ENCODE results near the gene CRKL.

The CRKL gene

DNA sequence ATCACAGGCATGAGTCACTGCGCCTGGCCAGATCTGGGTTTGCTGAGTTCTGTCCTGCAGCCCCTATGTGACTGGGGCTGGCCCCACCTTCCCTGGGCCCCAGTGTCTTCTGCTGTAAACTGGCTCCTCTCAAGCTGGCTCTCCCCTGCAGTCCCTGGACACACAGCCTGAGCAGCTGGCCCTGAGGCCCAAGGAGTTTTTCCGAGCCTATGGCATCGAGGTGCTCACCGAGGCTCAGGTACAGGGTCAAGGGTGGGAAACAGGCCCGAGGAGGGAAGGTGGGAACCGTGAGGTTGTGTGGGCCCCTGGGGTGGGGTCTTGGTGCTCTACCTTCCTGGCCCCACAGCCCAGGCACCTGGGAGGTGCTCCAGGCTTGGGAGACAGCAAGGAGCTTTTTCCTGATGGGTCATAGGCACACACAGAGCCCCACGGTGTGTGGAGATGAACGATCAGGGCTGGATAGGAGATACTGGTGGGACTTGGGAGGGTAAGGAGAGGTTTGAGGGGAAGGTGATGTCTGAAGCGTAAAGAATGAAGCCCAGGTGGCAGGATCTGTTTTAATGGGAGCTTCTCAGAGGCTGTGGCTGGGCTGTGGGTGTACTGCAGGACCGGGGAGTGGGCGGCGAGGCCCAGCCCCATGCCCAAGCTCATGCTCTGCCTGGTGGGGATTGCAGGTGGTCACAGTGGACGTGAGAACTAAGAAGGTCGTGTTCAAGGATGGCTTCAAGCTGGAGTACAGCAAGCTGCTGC lies 58.5 kb downstream of the CRKL start:
- Histone ChIP-seq H3K4me2 (ENCODE audit: low read depth, low read length, poor library complexity, severe bottlenecking) (no peak overlapping the region), H3K9ac (ENCODE audit: low read depth, low read length, poor library complexity, severe bottlenecking) (no peak overlapping the region), H3K9me3 (ENCODE audit: insufficient read depth, low read depth, low read length) (no peaks in the 10 kb centered on the region), H2AFZ (ENCODE audit: low read length) (no peak overlapping the region), H3K27me3 (ENCODE audit: insufficient read depth, low read length, poor library complexity, severe bottlenecking) (no peaks in the 10 kb centered on the region), H3K9me2 (replicated peaks; ENCODE audit: low read depth, low read length) (no peaks in the 10 kb centered on the region), H3K79me2 (ENCODE audit: insufficient read depth, low read length) (no peaks in the 10 kb centered on the region), H3K36me3 (ENCODE audit: insufficient read depth, low read length) (no peaks in the 10 kb centered on the region), H4K20me1 (ENCODE audit: insufficient read depth, low read length, poor library complexity, severe bottlenecking) (no peaks in the 10 kb centered on the region), H3K4me3 (ENCODE audit: low read length, poor library complexity, severe bottlenecking) (no peak overlapping the region), H3F3A (ENCODE audit: low read depth) (no peaks in the 10 kb centered on the region), H3K4me1 (ENCODE audit: insufficient read depth, low read length, poor library complexity, severe bottlenecking) (no peaks in the 10 kb centered on the region)
- no peak for TF ChIP-seq EZH2phosphoT487 (IDR thresholded peaks at IDR 0.05; ENCODE audit: borderline replicate concordance)
- TF ChIP-seq, protein P1, sequence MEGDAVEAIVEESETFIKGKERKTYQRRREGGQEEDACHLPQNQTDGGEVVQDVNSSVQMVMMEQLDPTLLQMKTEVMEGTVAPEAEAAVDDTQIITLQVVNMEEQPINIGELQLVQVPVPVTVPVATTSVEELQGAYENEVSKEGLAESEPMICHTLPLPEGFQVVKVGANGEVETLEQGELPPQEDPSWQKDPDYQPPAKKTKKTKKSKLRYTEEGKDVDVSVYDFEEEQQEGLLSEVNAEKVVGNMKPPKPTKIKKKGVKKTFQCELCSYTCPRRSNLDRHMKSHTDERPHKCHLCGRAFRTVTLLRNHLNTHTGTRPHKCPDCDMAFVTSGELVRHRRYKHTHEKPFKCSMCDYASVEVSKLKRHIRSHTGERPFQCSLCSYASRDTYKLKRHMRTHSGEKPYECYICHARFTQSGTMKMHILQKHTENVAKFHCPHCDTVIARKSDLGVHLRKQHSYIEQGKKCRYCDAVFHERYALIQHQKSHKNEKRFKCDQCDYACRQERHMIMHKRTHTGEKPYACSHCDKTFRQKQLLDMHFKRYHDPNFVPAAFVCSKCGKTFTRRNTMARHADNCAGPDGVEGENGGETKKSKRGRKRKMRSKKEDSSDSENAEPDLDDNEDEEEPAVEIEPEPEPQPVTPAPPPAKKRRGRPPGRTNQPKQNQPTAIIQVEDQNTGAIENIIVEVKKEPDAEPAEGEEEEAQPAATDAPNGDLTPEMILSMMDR (conservative IDR thresholded peaks at IDR 0.05; ENCODE audit: low read length) = no peak

DNA sequence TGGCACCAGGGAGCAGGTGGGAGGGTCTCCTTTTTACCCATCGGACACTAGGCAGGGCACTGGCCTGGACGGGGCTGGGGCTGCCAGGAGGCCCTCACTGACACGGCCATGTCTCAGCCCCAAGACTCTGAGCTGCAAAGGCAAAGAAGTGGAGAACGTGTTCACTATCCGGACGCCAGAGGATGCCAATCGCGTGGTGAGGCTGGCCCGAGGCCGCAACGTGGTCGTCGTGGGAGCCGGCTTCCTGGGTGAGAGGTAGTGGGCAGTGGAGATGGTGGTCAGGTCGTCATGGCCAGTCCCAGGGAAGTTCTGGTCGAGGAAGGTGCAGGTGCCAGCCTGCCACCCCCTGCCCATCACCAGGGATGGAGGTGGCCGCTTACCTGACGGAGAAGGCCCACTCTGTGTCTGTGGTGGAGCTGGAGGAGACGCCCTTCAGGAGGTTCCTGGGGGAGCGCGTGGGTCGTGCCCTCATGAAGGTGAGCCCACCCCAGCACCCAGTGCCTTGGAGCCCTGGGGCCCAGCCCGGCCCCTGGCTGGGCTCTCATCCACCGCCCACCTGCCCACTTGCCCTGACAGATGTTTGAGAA lies 59.2 kb downstream of the CRKL start:
- Histone ChIP-seq H3K36me3 (ENCODE audit: insufficient read depth, low read length) (no peaks in the 10 kb centered on the region), H2AFZ (ENCODE audit: low read length) (no peak overlapping the region), H3F3A (ENCODE audit: low read depth) (no peaks in the 10 kb centered on the region), H3K27me3 (ENCODE audit: insufficient read depth, low read length, poor library complexity, severe bottlenecking) (no peaks in the 10 kb centered on the region), H3K9me3 (ENCODE audit: insufficient read depth, low read depth, low read length) (no peaks in the 10 kb centered on the region), H3K4me3 (ENCODE audit: low read length, poor library complexity, severe bottlenecking) (no peak overlapping the region), H3K4me1 (ENCODE audit: insufficient read depth, low read length, poor library complexity, severe bottlenecking) (peaks cover 4% of the 10 kb centered on the region), H3K9ac (ENCODE audit: low read depth, low read length, poor library complexity, severe bottlenecking) (no peak overlapping the region), H3K79me2 (ENCODE audit: insufficient read depth, low read length) (no peaks in the 10 kb centered on the region), H3K9me2 (replicated peaks; ENCODE audit: low read depth, low read length) (no peaks in the 10 kb centered on the region), H3K4me2 (ENCODE audit: low read depth, low read length, poor library complexity, severe bottlenecking) (no peak overlapping the region), H4K20me1 (ENCODE audit: insufficient read depth, low read length, poor library complexity, severe bottlenecking) (no peaks in the 10 kb centered on the region)
- no peak for TF ChIP-seq EZH2phosphoT487 (IDR thresholded peaks at IDR 0.05; ENCODE audit: borderline replicate concordance)
- TF ChIP-seq, protein P1 (conservative IDR thresholded peaks at IDR 0.05; ENCODE audit: low read length) = no peak

DNA sequence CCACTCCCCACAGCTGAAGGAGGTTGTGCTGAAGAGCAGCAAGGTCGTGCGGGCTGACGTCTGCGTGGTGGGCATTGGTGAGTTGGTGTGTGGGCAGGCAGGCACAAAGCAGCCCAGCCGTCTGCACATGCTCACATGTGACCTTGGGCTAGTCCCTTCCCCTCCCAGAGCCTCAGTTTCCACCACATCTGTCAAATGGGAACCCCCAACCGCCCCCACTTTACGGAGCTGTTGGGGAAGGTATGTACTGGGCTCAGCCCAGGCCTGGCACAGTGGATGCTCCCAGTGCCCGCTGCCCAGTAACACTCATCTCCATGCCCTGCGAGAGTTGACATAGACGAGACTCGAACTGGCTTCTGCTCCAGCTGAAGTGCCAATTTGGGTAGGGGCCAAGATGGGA lies 59.8 kb downstream of the CRKL start:
- Histone ChIP-seq H3K36me3 (ENCODE audit: insufficient read depth, low read length) (no peaks in the 10 kb centered on the region), H3K4me1 (ENCODE audit: insufficient read depth, low read length, poor library complexity, severe bottlenecking) (peaks cover 7% of the 10 kb centered on the region), H4K20me1 (ENCODE audit: insufficient read depth, low read length, poor library complexity, severe bottlenecking) (no peaks in the 10 kb centered on the region), H3K4me3 (ENCODE audit: low read length, poor library complexity, severe bottlenecking) (no peak overlapping the region), H3K9me2 (replicated peaks; ENCODE audit: low read depth, low read length) (no peaks in the 10 kb centered on the region), H2AFZ (ENCODE audit: low read length) (no peak overlapping the region), H3F3A (ENCODE audit: low read depth) (no peaks in the 10 kb centered on the region), H3K9ac (ENCODE audit: low read depth, low read length, poor library complexity, severe bottlenecking) (no peak overlapping the region), H3K79me2 (ENCODE audit: insufficient read depth, low read length) (no peaks in the 10 kb centered on the region), H3K9me3 (ENCODE audit: insufficient read depth, low read depth, low read length) (no peaks in the 10 kb centered on the region), H3K4me2 (ENCODE audit: low read depth, low read length, poor library complexity, severe bottlenecking) (no peak overlapping the region), H3K27me3 (ENCODE audit: insufficient read depth, low read length, poor library complexity, severe bottlenecking) (no peaks in the 10 kb centered on the region)
- TF ChIP-seq EZH2phosphoT487 (IDR thresholded peaks at IDR 0.05; ENCODE audit: borderline replicate concordance) = no peak
- TF ChIP-seq, protein P1 (conservative IDR thresholded peaks at IDR 0.05; ENCODE audit: low read length) = no peak

Measured in Loucy (cell line).